IMR-90 (cell line): ENCODE results near the gene MYL4. TPM values are rescaled to one million over a fixed set of nuclear protein-coding genes. Genes with fewer than 3 reads are reported as not detected.

Experiments used
- ATAC-seq: fragments of 200-7000 bp; cut with Tn5 transposase; 2 replicates; pipeline ENCODE4 v1.9.1; 2020; ENCODE audit warnings: low read depth, mild to moderate bottlenecking, moderate library complexity
- BruUV-seq: library from RNA; stranded (reverse); fragments of 400-500 nt; replicated peaks from 2 replicates; lab custom pipeline; 2021; lab: Mats Ljungman, UMichigan
- CTCF ChIA-PET: fragments of 300-600 bp; formaldehyde crosslinking; extraction: SDS; loops from one replicate; lab custom pipeline; 2021; ENCODE audit warnings: antibody characterized with exemption; lab: Yijun Ruan, JAX
- POLR2A ChIA-PET: fragments of 300-600 bp; sonication (Branson Sonifier 250); formaldehyde crosslinking; loops from one replicate; lab custom pipeline; 2022; ENCODE audit warnings: antibody characterized with exemption; ENCODE audit not compliant: unreplicated experiment; lab: Charles Lee
- DNase-seq: peaks from one replicate; pipeline ENCODE4 v3.0.0; 2013
- H2AFZ ChIP-seq: replicated peaks from 2 replicates; pipeline ENCODE3; 2013; ENCODE audit warnings: low read length, mild to moderate bottlenecking; ENCODE audit not compliant: poor library complexity
- H2AK5ac ChIP-seq: 2 replicates; pipeline ENCODE4 v1.6.1; 2013; ENCODE audit warnings: low read depth, low read length, inconsistent platforms
- H2AK9ac ChIP-seq: replicated peaks from 2 replicates; pipeline ENCODE3; 2013; ENCODE audit warnings: mild to moderate bottlenecking, low read depth, low read length, moderate library complexity; ENCODE audit not compliant: poor library complexity
- H2BK120ac ChIP-seq: 2 replicates; pipeline ENCODE4 v1.6.1; 2013; ENCODE audit warnings: low read depth, low read length, inconsistent platforms
- H2BK15ac ChIP-seq: 3 replicates; pipeline ENCODE4 v1.6.1; 2013; ENCODE audit warnings: low read depth, low read length, inconsistent platforms
- H2BK20ac ChIP-seq: 2 replicates; pipeline ENCODE4 v1.6.1; 2013; ENCODE audit warnings: low read depth, mild to moderate bottlenecking, inconsistent platforms, low read length, moderate library complexity
- H2BK5ac ChIP-seq: 2 replicates; pipeline ENCODE4 v1.6.1; 2013; ENCODE audit warnings: mild to moderate bottlenecking, low read depth, low read length, inconsistent platforms; ENCODE audit not compliant: poor library complexity, severe bottlenecking
- H3K14ac ChIP-seq: replicated peaks from 2 replicates; pipeline ENCODE4 v1.6.1; 2013; ENCODE audit warnings: low read depth, low read length, inconsistent platforms
- H3K18ac ChIP-seq: 2 replicates; pipeline ENCODE4 v1.6.1; 2013; ENCODE audit warnings: low read depth, low read length, control low read depth
- H3K23ac ChIP-seq: 2 replicates; pipeline ENCODE4 v1.6.1; 2013; ENCODE audit warnings: low read depth, low read length, inconsistent platforms
- H3K27ac ChIP-seq: 2 replicates; pipeline ENCODE4 v1.5.1; 2013; ENCODE audit warnings: mild to moderate bottlenecking, control low read depth, low read length; ENCODE audit not compliant: insufficient read depth
- H3K27me3 ChIP-seq: 2 replicates; pipeline ENCODE4 v1.6.1; 2013; ENCODE audit warnings: low read length; ENCODE audit not compliant: control insufficient read depth, insufficient read depth
- H3K36me3 ChIP-seq: 2 replicates; pipeline ENCODE4 v1.6.1; 2013; ENCODE audit warnings: low read length, mixed read lengths; ENCODE audit not compliant: control insufficient read depth, insufficient read depth
- H3K4ac ChIP-seq: 2 replicates; pipeline ENCODE4 v1.6.1; 2013; ENCODE audit warnings: low read depth, low read length, inconsistent platforms
- H3K4me1 ChIP-seq: 2 replicates; pipeline ENCODE4 v1.6.1; 2013; ENCODE audit warnings: low read length, mixed read lengths; ENCODE audit not compliant: control insufficient read depth, insufficient read depth
- H3K4me2 ChIP-seq: 2 replicates; pipeline ENCODE4 v1.6.1; 2013; ENCODE audit warnings: low read depth, mild to moderate bottlenecking, control low read depth, low read length, moderate library complexity
- H3K4me3 ChIP-seq: 2 replicates; pipeline ENCODE4 v1.5.1; 2013; ENCODE audit warnings: low read depth, mild to moderate bottlenecking, control low read depth, low read length, moderate library complexity; ENCODE audit not compliant: insufficient read depth
- H3K56ac ChIP-seq: 2 replicates; pipeline ENCODE4 v1.6.1; 2013; ENCODE audit warnings: low read length, inconsistent platforms; ENCODE audit not compliant: insufficient read depth; ENCODE audit errors: extremely low read depth
- H3K79me1 ChIP-seq, 2 experiments: 2 replicates each; pipeline ENCODE4 v1.6.1; 2013; ENCODE audit warnings: low read length in 2 of 2, inconsistent platforms in 1 of 2, low read depth in 1 of 2
- H3K9ac ChIP-seq: 2 replicates; pipeline ENCODE4 v1.6.1; 2013; ENCODE audit warnings: low read depth, low read length, control low read depth
- H3K9me1 ChIP-seq: 2 replicates; pipeline ENCODE4 v1.6.1; 2013; ENCODE audit warnings: low read length, inconsistent platforms; ENCODE audit not compliant: insufficient read depth
- H3K9me3 ChIP-seq: 2 replicates; pipeline ENCODE4 v1.6.1; 2013; ENCODE audit warnings: low read length; ENCODE audit not compliant: control insufficient read depth, insufficient read depth
- H4K20me1 ChIP-seq: 2 replicates; pipeline ENCODE4 v1.6.1; 2013; ENCODE audit warnings: low read length, inconsistent platforms; ENCODE audit not compliant: insufficient read depth
- H4K5ac ChIP-seq: 2 replicates; pipeline ENCODE4 v1.6.1; 2013; ENCODE audit warnings: mild to moderate bottlenecking, low read depth, low read length, control low read depth
- H4K8ac ChIP-seq, 2 experiments: 2 replicates each; pipeline ENCODE4 v1.6.1; 2013; ENCODE audit warnings: low read depth in 2 of 2, low read length in 2 of 2, control low read depth in 1 of 2, inconsistent platforms in 1 of 2
- H4K91ac ChIP-seq: 2 replicates; pipeline ENCODE4 v1.6.1; 2013; ENCODE audit warnings: low read depth, low read length, inconsistent platforms; ENCODE audit not compliant: insufficient read depth
- BHLHE40 ChIP-seq: fragments of 150-350 bp; IDR thresholded peaks from 2 replicates; pipeline ENCODE4 v1.6.1; 2016; ENCODE audit warnings: mild to moderate bottlenecking, low read depth, low read length
- CEBPB ChIP-seq: IDR thresholded peaks from 2 replicates; pipeline ENCODE4 v1.6.1; 2012; ENCODE audit warnings: low read depth, low read length, improper control_type of control experiment
- CHD1 ChIP-seq: IDR thresholded peaks from 2 replicates; pipeline ENCODE4 v1.6.1; 2012; ENCODE audit warnings: low read depth, low read length, improper control_type of control experiment
- ELK1 ChIP-seq: fragments of 150-350 bp; IDR thresholded peaks from 2 replicates; pipeline ENCODE4 v1.6.1; 2016; ENCODE audit warnings: low read depth, mild to moderate bottlenecking, low read length, moderate library complexity, borderline replicate concordance
- FOS ChIP-seq: fragments of 150-350 bp; IDR thresholded peaks from 2 replicates; pipeline ENCODE4 v1.6.1; 2016; ENCODE audit warnings: low read depth, low read length
- MAFK ChIP-seq: IDR thresholded peaks from 2 replicates; pipeline ENCODE4 v1.6.1; 2012; ENCODE audit warnings: low read depth, low read length, improper control_type of control experiment
- MAZ ChIP-seq: IDR thresholded peaks from 2 replicates; pipeline ENCODE4 v1.6.1; 2012; ENCODE audit warnings: low read depth, mild to moderate bottlenecking, low read length, improper control_type of control experiment, moderate library complexity, borderline replicate concordance
- MXI1 ChIP-seq: IDR thresholded peaks from 2 replicates; pipeline ENCODE4 v1.6.1; 2012; ENCODE audit warnings: low read depth, mild to moderate bottlenecking, low read length, moderate library complexity, borderline replicate concordance
- NFE2L2 ChIP-seq: fragments of 150-350 bp; IDR thresholded peaks from 2 replicates; pipeline ENCODE4 v1.6.1; 2016; ENCODE audit warnings: low read depth, mild to moderate bottlenecking, low read length
- POLR2A ChIP-seq: IDR thresholded peaks from 2 replicates; pipeline ENCODE4 v1.6.1; 2012; ENCODE audit warnings: mild to moderate bottlenecking, low read depth, low read length
- RAD21 ChIP-seq: IDR thresholded peaks from 2 replicates; pipeline ENCODE4 v1.6.1; 2012; ENCODE audit warnings: low read length, improper control_type of control experiment
- RCOR1 ChIP-seq: IDR thresholded peaks from 2 replicates; pipeline ENCODE4 v1.6.1; 2012; ENCODE audit warnings: mild to moderate bottlenecking, low read length, improper control_type of control experiment; ENCODE audit not compliant: insufficient replicate concordance
- RFX5 ChIP-seq: IDR thresholded peaks from 2 replicates; pipeline ENCODE4 v1.8.0; 2012; ENCODE audit warnings: low read depth, mild to moderate bottlenecking, low read length, moderate library complexity
- SMC3 ChIP-seq: fragments of 150-350 bp; IDR thresholded peaks from 2 replicates; pipeline ENCODE4 v1.6.1; 2016; ENCODE audit warnings: low read depth, mild to moderate bottlenecking, antibody characterized with exemption, low read length, moderate library complexity
- USF2 ChIP-seq: fragments of 150-350 bp; IDR thresholded peaks from 2 replicates; pipeline ENCODE4 v1.6.1; 2017; ENCODE audit warnings: mild to moderate bottlenecking, antibody characterized with exemption, low read length, low read depth
- WGBS, 2 experiments: methylation state at CpG; one replicate each; pipeline versions ENCODE4 v1.1.5 to v1.1.7; 2013; ENCODE audit warnings: missing lambda C conversion rate in 2 of 2; ENCODE audit not compliant: insufficient read length in 1 of 2; ENCODE audit errors: extremely low coverage in 2 of 2; 5-methylcytosine and 5-hydroxymethylcytosine counted together
- dilution Hi-C: fragments of 300-500 bp; cut with HindIII; formaldehyde crosslinking; loops from one replicate; pipeline ENCODE4 v1.14.3; 2018; ENCODE audit warnings: low sequenced_read_pairs; ENCODE audit not compliant: unreplicated experiment
- in situ Hi-C: fragments of 300-500 bp; cut with MboI; formaldehyde crosslinking; loops from 3 replicates; pipeline ENCODE4 v1.14.3; 2019; ENCODE audit warnings: low sequenced_read_pairs, inconsistent platforms, mixed read lengths
- intact Hi-C: fragments of 100-400 bp; cut with micrococcal nuclease; formaldehyde crosslinking; loops from 2 replicates; pipeline ENCODE4 v1.10.0; 2022
- polyA plus RNA-seq, 3 experiments: library from polyadenylated mRNA; depleted of rRNA; stranded (reverse); fragments of >200 nt; gene quantifications; 2 replicates each; pipeline ENCODE4 v1.2.3, GENCODE V29; 2012; ENCODE audit warnings: low replicate concordance in 1 of 3
- total RNA-seq: library from RNA; depleted of rRNA; stranded (reverse); fragments of >200 nt; gene quantifications from 2 replicates; pipeline ENCODE4 v1.2.3, GENCODE V29; 2012
- TF ChIP-seq, protein P1 (sequence below): conservative IDR thresholded peaks from 2 replicates; pipeline ENCODE4 v1.5.1; 2012; ENCODE audit warnings: mild to moderate bottlenecking, low read depth, low read length, improper control_type of control experiment

Gene MYL4
- total and polyA plus RNA-seq, 2 of the 4 experiments (the other 2 are of a cell fraction): not detected

DNA sequence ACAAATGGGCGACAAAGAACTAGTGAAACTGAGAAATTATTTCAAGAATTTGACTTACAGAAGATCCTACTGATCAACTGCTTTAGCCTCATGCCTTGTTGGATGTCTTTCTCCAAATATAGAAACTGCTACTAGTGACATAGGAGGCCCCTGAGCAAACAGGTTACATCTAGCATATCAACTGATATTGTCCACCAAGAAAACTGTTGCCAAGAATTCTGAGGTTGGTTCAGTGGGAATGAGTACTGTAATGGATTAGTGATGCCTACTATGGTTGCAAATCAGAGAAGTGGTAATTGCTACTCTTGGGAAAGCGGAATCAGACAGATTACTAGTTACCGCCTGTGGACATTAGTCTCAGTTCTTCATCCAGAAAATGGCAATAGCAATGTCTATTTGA, 30.0 kb upstream of the MYL4 start:
- H3K9ac ChIP-seq: no peak overlapping the region
- dilution Hi-C loops (no loop called here), intact Hi-C loops (loop anchor here (10.0 kb wide), 1 partner anchor 436 kb away; no protein-coding TSS in a partner anchor), in situ Hi-C loops (no loop called here)
- no TSS peak for BruUV-seq
- H2BK15ac ChIP-seq: no peak overlapping the region
- no CpG with 5 or more reads among the region's 3 CpGs for WGBS, 2 experiments
- no peak overlapping the region for H3K23ac ChIP-seq
- no peaks in the 10 kb centered on the region for H3K9me3 ChIP-seq
- ChIA-PET CTCF (no interaction called here), POLR2A (no interaction called here)
- no peak overlapping the region for H3K27ac ChIP-seq
- no peak overlapping the region for H4K91ac ChIP-seq
- peaks cover 70% of the 10 kb centered on the region for H4K20me1 ChIP-seq
- no peak overlapping the region for H3K56ac ChIP-seq
- no peak overlapping the region for H3K4me2 ChIP-seq
- H3K36me3 ChIP-seq: peaks cover 25% of the 10 kb centered on the region
- H3K4me3 ChIP-seq: no peak overlapping the region
- no peak overlapping the region for H3K18ac ChIP-seq
- H2AK9ac ChIP-seq: no peak overlapping the region
- no peaks in the 10 kb centered on the region for H3K27me3 ChIP-seq
- H4K5ac ChIP-seq: no peak overlapping the region
- H3K4ac ChIP-seq: no peak overlapping the region
- no peak overlapping the region for H2AK5ac ChIP-seq
- peaks cover 8 to 59% of the 10 kb centered on the region in 2 experiments; a peak in 3 of 4 replicates for H3K79me1 ChIP-seq
- peaks cover 7% of the 10 kb centered on the region for H3K4me1 ChIP-seq
- H3K14ac ChIP-seq: no peak overlapping the region
- no peak overlapping the region for H2BK20ac ChIP-seq
- ATAC-seq (no peak), DNase-seq (no peak)
- peaks cover 9% of the 10 kb centered on the region; the same call in 1 of the 2 replicates for H3K9me1 ChIP-seq
- no peak overlapping the region for H2BK5ac ChIP-seq
- no peak overlapping the region for H2BK120ac ChIP-seq
- H2AFZ ChIP-seq: no peak overlapping the region
- H4K8ac ChIP-seq: no peak overlapping the region
- no peak for TF ChIP-seq MAFK
- TF ChIP-seq NFE2L2: no peak
- no peak for TF ChIP-seq POLR2A
- TF ChIP-seq SMC3: no peak
- no peak for TF ChIP-seq RAD21
- TF ChIP-seq RFX5: no peak
- no peak for TF ChIP-seq MAZ
- no peak for TF ChIP-seq BHLHE40
- TF ChIP-seq CHD1: no peak
- TF ChIP-seq FOS: no peak
- TF ChIP-seq MXI1: no peak
- TF ChIP-seq USF2: no peak
- no peak for TF ChIP-seq ELK1
- TF ChIP-seq, protein P1, sequence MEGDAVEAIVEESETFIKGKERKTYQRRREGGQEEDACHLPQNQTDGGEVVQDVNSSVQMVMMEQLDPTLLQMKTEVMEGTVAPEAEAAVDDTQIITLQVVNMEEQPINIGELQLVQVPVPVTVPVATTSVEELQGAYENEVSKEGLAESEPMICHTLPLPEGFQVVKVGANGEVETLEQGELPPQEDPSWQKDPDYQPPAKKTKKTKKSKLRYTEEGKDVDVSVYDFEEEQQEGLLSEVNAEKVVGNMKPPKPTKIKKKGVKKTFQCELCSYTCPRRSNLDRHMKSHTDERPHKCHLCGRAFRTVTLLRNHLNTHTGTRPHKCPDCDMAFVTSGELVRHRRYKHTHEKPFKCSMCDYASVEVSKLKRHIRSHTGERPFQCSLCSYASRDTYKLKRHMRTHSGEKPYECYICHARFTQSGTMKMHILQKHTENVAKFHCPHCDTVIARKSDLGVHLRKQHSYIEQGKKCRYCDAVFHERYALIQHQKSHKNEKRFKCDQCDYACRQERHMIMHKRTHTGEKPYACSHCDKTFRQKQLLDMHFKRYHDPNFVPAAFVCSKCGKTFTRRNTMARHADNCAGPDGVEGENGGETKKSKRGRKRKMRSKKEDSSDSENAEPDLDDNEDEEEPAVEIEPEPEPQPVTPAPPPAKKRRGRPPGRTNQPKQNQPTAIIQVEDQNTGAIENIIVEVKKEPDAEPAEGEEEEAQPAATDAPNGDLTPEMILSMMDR: no peak
- no peak for TF ChIP-seq RCOR1
- no peak for TF ChIP-seq CEBPB
